ENCODE measurements around the gene CIROP. TPM values are rescaled to one million over a fixed set of nuclear protein-coding genes. Genes with fewer than 3 reads are reported as not detected.

The CIROP gene
- total RNA-seq, 1 experiment from 2014 or later = not detected

DNA sequence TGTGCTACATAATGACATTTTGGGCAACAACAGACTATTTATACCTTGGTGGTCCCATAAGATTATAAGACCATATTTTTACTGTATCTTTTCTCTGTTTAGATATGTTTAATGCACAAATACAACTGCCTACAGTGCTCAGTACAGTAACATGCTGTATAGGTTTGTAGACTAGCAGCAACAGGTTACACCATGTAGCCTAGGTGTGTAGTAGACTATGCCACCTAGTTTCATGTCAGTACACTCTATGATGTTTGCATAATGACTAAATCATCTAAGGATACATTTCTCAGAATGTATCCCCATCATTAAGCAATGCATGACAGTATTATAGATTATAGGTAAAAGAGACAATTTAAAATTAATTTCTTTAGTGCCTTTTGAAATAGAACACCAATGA is 45.0 kb upstream of the CIROP start:
- Histone ChIP-seq H3K79me1 (ENCODE audit: insufficient read depth, low read depth, low read length, poor library complexity, severe bottlenecking) (no peaks in the 10 kb centered on the region), H3K79me2 (ENCODE audit: insufficient read depth, low read length) (no peaks in the 10 kb centered on the region; the same call in 1 of the 2 replicates), H3K4me2 (ENCODE audit: insufficient read depth, insufficient read length, low read length) (no peak overlapping the region), H3K14ac (ENCODE audit: insufficient read depth, low read length) (no peak overlapping the region), H3K18ac (ENCODE audit: insufficient read length, low read depth, low read length) (no peak overlapping the region), H3K56ac (ENCODE audit: insufficient read length, low read depth, low read length) (no peak overlapping the region), H3K23ac (ENCODE audit: insufficient read length, low read depth, low read length) (no peak overlapping the region), H3K4me1 (ENCODE audit: insufficient read depth, low read length) (no peaks in the 10 kb centered on the region; the same call in 1 of the 2 replicates), H3K23me2 (ENCODE audit: insufficient read length, low read depth, low read length, poor library complexity, severe bottlenecking) (no peaks in the 10 kb centered on the region), H4K20me1 (ENCODE audit: control insufficient read depth, insufficient read depth, insufficient read length) (no peaks in the 10 kb centered on the region), H3T11ph (ENCODE audit: low read length) (no peak overlapping the region), H2BK20ac (ENCODE audit: low read depth, low read length, poor library complexity, severe bottlenecking) (no peak overlapping the region), H3K4ac (ENCODE audit: low read depth, low read length) (no peak overlapping the region), H3K9me3 (ENCODE audit: control insufficient read depth, low read depth, low read length) (no peaks in the 10 kb centered on the region), H3K9ac (ENCODE audit: extremely low read depth, insufficient read length, low read length) (no peak overlapping the region), H2BK5ac (ENCODE audit: insufficient read length, low read length) (no peak overlapping the region), H4K8ac (replicated peaks; ENCODE audit: insufficient read length, low read depth, low read length) (no peak overlapping the region), H2BK120ac (ENCODE audit: low read depth, low read length, poor library complexity, severe bottlenecking) (no peak overlapping the region), H4K5ac (ENCODE audit: insufficient read length, low read depth, low read length) (no peak overlapping the region), H2BK15ac (ENCODE audit: low read depth, low read length) (no peak overlapping the region), H3K27ac (ENCODE audit: insufficient read length, low read depth, low read length) (no peak overlapping the region), H4K91ac (ENCODE audit: insufficient read length, low read depth, low read length) (no peak overlapping the region), H2AK5ac (ENCODE audit: insufficient read length, low read length) (no peak overlapping the region), H3K27me3 (ENCODE audit: insufficient read depth, low read length) (no peaks in the 10 kb centered on the region), H2BK12ac (ENCODE audit: insufficient read length, low read depth, low read length) (no peak overlapping the region), H2AFZ (ENCODE audit: low read length) (no peak overlapping the region)
- Mint-ChIP-seq H3K27me3 (ENCODE audit: low read depth) (no peaks in the 10 kb centered on the region; the same call in 1 of the 2 replicates), H3K27ac (no peak overlapping the region), H3K36me3 (ENCODE audit: insufficient read depth in 1 of 3, low read depth in 3 of 3) (peaks cover 33 to 45% (median 41%) of the 10 kb centered on the region in 3 experiments), H3K9me3 (peaks cover 0 to 2% of the 10 kb centered on the region in 2 experiments; a peak in 2 of 5 replicates), H3K4me1 (peaks cover 7 to 27% of the 10 kb centered on the region in 2 experiments), H3K4me3 (no peak overlapping the region)
- DNase-seq = no peak
- TF ChIP-seq, protein P1, sequence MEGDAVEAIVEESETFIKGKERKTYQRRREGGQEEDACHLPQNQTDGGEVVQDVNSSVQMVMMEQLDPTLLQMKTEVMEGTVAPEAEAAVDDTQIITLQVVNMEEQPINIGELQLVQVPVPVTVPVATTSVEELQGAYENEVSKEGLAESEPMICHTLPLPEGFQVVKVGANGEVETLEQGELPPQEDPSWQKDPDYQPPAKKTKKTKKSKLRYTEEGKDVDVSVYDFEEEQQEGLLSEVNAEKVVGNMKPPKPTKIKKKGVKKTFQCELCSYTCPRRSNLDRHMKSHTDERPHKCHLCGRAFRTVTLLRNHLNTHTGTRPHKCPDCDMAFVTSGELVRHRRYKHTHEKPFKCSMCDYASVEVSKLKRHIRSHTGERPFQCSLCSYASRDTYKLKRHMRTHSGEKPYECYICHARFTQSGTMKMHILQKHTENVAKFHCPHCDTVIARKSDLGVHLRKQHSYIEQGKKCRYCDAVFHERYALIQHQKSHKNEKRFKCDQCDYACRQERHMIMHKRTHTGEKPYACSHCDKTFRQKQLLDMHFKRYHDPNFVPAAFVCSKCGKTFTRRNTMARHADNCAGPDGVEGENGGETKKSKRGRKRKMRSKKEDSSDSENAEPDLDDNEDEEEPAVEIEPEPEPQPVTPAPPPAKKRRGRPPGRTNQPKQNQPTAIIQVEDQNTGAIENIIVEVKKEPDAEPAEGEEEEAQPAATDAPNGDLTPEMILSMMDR (conservative IDR thresholded peaks at IDR 0.05) = no peak

Measured in H9 (cell line).